B cell (primary cell): ENCODE measurements around the gene CERS1. TPM values are rescaled to one million over a fixed set of nuclear protein-coding genes. Genes with fewer than 3 reads are reported as not detected.

Experiments used
- ATAC-seq: fragments of 200-7000 bp; cut with Tn5 transposase; one replicate; pipeline ENCODE4 v1.10.0; 2021; ENCODE audit warnings: low read depth, mild to moderate bottlenecking, moderate number of reproducible peaks, moderate library complexity
- CTCF ChIA-PET: fragments of 350-600 bp; sonication (Branson Sonifier 250); formaldehyde crosslinking; loops from one replicate; lab custom pipeline; 2021; ENCODE audit warnings: antibody characterized with exemption, inconsistent platforms; lab: Charles Lee
- POLR2A ChIA-PET: fragments of 350-600 bp; sonication (Branson Sonifier 250); formaldehyde crosslinking; loops from one replicate; lab custom pipeline; 2021; ENCODE audit warnings: antibody characterized with exemption; lab: Charles Lee
- DNase-seq: peaks from one replicate; pipeline ENCODE4 v3.0.0; 2013
- H2AFZ ChIP-seq: 2 replicates; pipeline ENCODE4 v1.6.1; 2012; ENCODE audit warnings: mild to moderate bottlenecking, low read depth, low read length; ENCODE audit not compliant: insufficient read depth, poor library complexity, severe bottlenecking
- H3K27ac ChIP-seq, 2 donors: 1 replicate in 1 of 2; 2 replicates in 1 of 2; pipeline ENCODE4 v1.5.1; 2012 to 2013; ENCODE audit warnings: low read length in 2 of 2, mild to moderate bottlenecking in 2 of 2, moderate library complexity in 1 of 2
- H3K27me3 ChIP-seq, 4 experiments: fragments of 200-600 bp in 1 of 4; sonication (generic) in 1 of 4; replicated peaks in 1 of 4; 1 replicate in 2 of 4; 2 replicates in 2 of 4; pipeline versions ENCODE4 v1.6.1 to v1.7.0; 2013 to 2016; ENCODE audit warnings: low read length in 3 of 4, mild to moderate bottlenecking in 2 of 4, mixed read lengths in 1 of 4, moderate library complexity in 1 of 4; ENCODE audit not compliant: insufficient read depth in 4 of 4, control insufficient read depth in 3 of 4; ENCODE audit errors: control extremely low read depth in 1 of 4
- H3K36me3 ChIP-seq, 2 experiments: replicated peaks in 1 of 2; 1 replicate in 1 of 2; 2 replicates in 1 of 2; pipeline versions ENCODE4 v1.6.1 to v1.7.1; 2013; ENCODE audit warnings: low read length in 1 of 2; ENCODE audit not compliant: insufficient read depth in 2 of 2, control insufficient read depth in 1 of 2; ENCODE audit errors: control extremely low read depth in 1 of 2, extremely low read depth in 1 of 2
- H3K4me1 ChIP-seq, 2 donors: fragments of 200-600 bp in 1 of 2; sonication (generic) in 1 of 2; 1 replicate in 1 of 2; 2 replicates in 1 of 2; pipeline versions ENCODE4 v1.5.1 to v1.6.1; 2013 to 2017; ENCODE audit warnings: low read length in 2 of 2; ENCODE audit not compliant: control insufficient read depth in 2 of 2, insufficient read depth in 2 of 2
- H3K4me2 ChIP-seq: replicated peaks from 2 replicates; pipeline ENCODE3; 2012; ENCODE audit warnings: mild to moderate bottlenecking, low read depth, low read length; ENCODE audit not compliant: poor library complexity, severe bottlenecking
- H3K4me3 ChIP-seq, 5 experiments: fragments of 200-600 bp in 1 of 5; sonication (generic) in 1 of 5; 1 replicate in 3 of 5; 2 replicates in 2 of 5; pipeline versions ENCODE4 v1.5.1 to v1.7.0; 2011 to 2016; ENCODE audit warnings: low read length in 4 of 5, mild to moderate bottlenecking in 4 of 5, low read depth in 2 of 5, control low read depth in 1 of 5, moderate library complexity in 1 of 5; ENCODE audit not compliant: insufficient read depth in 1 of 5; ENCODE audit errors: control extremely low read depth in 1 of 5, extremely low read depth in 1 of 5
- H3K79me2 ChIP-seq: fragments of 200-600 bp; sonication (generic); one replicate; pipeline ENCODE4 v1.6.0; 2016; ENCODE audit warnings: low read length; ENCODE audit not compliant: control insufficient read depth, insufficient read depth
- H3K9ac ChIP-seq: fragments of 200-600 bp; sonication (generic); 2 replicates; pipeline ENCODE4 v1.6.1; 2017; ENCODE audit warnings: mild to moderate bottlenecking, low read length, moderate library complexity
- H3K9me3 ChIP-seq, 3 donors: one replicate each; pipeline versions ENCODE4 v1.6.1 to v1.7.1; 2013; ENCODE audit warnings: low read length in 2 of 3; ENCODE audit not compliant: control insufficient read depth in 2 of 3, insufficient read depth in 1 of 3; ENCODE audit errors: control extremely low read depth in 1 of 3
- H4K20me1 ChIP-seq: 2 replicates; pipeline ENCODE4 v1.6.0; 2012; ENCODE audit warnings: mild to moderate bottlenecking, low read length; ENCODE audit not compliant: insufficient read depth, control insufficient read depth, poor library complexity, severe bottlenecking
- H3K27ac Mint-ChIP-seq: one replicate; pipeline ENCODE4 v1.8.0; 2021; ENCODE audit warnings: mixed read lengths
- H3K27me3 Mint-ChIP-seq: one replicate; pipeline ENCODE4 v1.8.0; 2021; ENCODE audit warnings: mixed read lengths
- H3K4me1 Mint-ChIP-seq: one replicate; pipeline ENCODE4 v1.8.0; 2021; ENCODE audit warnings: mixed read lengths
- H3K4me3 Mint-ChIP-seq: one replicate; pipeline ENCODE4 v1.8.0; 2021; ENCODE audit warnings: mixed read lengths
- H3K9me3 Mint-ChIP-seq: one replicate; pipeline ENCODE4 v1.8.0; 2022; ENCODE audit warnings: mixed read lengths; ENCODE audit not compliant: insufficient read depth
- EZH2 ChIP-seq: IDR thresholded peaks from 2 replicates; pipeline ENCODE4 v1.6.1; 2012; ENCODE audit warnings: borderline replicate concordance, low read depth, mild to moderate bottlenecking, moderate library complexity, low read length; ENCODE audit not compliant: insufficient read depth, poor library complexity, severe bottlenecking
- WGBS: methylation state at CpG from one replicate; pipeline ENCODE4 v1.1.5; 2013; ENCODE audit warnings: missing lambda C conversion rate; ENCODE audit not compliant: insufficient coverage; 5-methylcytosine and 5-hydroxymethylcytosine counted together
- intact Hi-C: fragments of 100-400 bp; cut with micrococcal nuclease; formaldehyde crosslinking; loops from one replicate; pipeline ENCODE4 v1.10.0; 2022
- polyA plus RNA-seq: library from polyadenylated mRNA; depleted of rRNA; stranded (reverse); fragments of >200 nt; gene quantifications from 2 replicates; pipeline ENCODE4 v1.2.3, GENCODE V29; 2012
- total RNA-seq, 2 donors: library from RNA; stranded (reverse); fragments of 120-200 nt in 1 of 2; gene quantifications; 1 replicate in 1 of 2; 2 replicates in 1 of 2; pipeline versions ENCODE4 v1.2.3 to v1.2.4, GENCODE V29; 2013 to 2022
- TF ChIP-seq, protein P1 (sequence below): fragments of 200-600 bp; IDR thresholded peaks from one replicate; pipeline ENCODE4 v1.8.0; 2022; ENCODE audit warnings: antibody characterized with exemption, mild to moderate bottlenecking

Gene CERS1
- total and polyA plus RNA-seq, 2 donors (not counting 1 experiment from before 2014, with no cell fraction given) = not detected

DNA sequence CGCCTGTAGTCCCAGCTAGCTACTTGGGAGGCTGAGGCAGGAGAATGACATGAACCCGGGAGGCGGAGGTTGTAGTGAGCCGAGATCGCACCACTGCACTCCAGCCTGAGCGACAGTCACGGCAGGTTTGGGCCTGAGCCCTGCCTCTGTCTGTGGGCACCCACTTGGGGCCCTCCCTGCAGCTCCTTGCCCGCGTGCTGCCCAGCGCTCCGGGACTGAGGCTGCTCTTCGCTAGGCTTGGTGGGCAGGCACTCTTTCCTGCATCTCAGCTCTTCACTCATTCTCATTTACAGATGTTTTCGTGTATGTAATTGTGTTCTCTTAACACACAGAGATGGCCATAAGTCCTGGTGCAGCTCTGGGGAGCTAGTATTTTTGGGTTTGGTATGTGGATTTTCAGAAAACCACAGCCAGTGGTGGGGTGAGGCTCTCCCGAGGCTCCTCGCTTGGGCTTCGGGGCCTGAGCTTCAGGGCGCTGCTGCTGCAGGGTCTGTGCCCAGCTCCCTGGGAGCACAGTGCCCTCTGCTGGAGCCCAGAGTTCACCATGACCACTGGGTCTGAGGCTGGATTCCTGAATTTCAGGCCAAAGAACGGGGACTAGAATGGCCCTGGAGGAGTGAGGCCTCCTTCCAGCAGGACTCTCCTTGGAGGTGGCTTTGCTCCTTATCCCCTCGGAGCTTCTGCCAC is 49.0 kb downstream of the CERS1 start:
- peaks cover 69% of the 10 kb centered on the region for H3K4me1 Mint-ChIP-seq
- CTCF ChIA-PET = interaction anchor here (0.6 to 6.3 kb wide), 33 partner anchors 9 to 579 kb away, joined by 3 to 47 read pairs (median 5); partner anchors contain the start of genes COMP, COPE, DDX49 and ELL
- DNase-seq = peak; percentile 78
- POLR2A ChIA-PET = interaction anchor here (0.6 to 1.1 kb wide), 3 partner anchors 9 to 328 kb away, joined by 3 to 6 read pairs (median 3); no protein-coding TSS in a partner anchor
- Histone ChIP-seq H2AFZ (no peak overlapping the region), H3K27me3 (no peaks in the 10 kb centered on the region), H3K36me3 (peaks cover 0 to 46% of the 10 kb centered on the region in 2 experiments), H3K9me3 (no peaks in the 10 kb centered on the region), H3K9ac (no peak overlapping the region), H3K4me2 (peak overlapping the region; percentile 22), H3K27ac (no peak overlapping the region), H4K20me1 (peaks cover 100% of the 10 kb centered on the region), H3K4me3 (no peak overlapping the region), H3K4me1 (peaks cover 32 to 52% of the 10 kb centered on the region in 2 donors), H3K79me2 (peaks cover 94% of the 10 kb centered on the region)
- H3K27ac Mint-ChIP-seq = peak overlapping the region; percentile 64
- H3K9me3 Mint-ChIP-seq = no peaks in the 10 kb centered on the region
- intact Hi-C loops = loop anchor here (1.0 to 5.0 kb wide), 5 partner anchors 13 to 396 kb away; partner anchors contain the start of gene ELL
- H3K4me3 Mint-ChIP-seq = peak overlapping the region; percentile 21
- TF ChIP-seq, protein P1, sequence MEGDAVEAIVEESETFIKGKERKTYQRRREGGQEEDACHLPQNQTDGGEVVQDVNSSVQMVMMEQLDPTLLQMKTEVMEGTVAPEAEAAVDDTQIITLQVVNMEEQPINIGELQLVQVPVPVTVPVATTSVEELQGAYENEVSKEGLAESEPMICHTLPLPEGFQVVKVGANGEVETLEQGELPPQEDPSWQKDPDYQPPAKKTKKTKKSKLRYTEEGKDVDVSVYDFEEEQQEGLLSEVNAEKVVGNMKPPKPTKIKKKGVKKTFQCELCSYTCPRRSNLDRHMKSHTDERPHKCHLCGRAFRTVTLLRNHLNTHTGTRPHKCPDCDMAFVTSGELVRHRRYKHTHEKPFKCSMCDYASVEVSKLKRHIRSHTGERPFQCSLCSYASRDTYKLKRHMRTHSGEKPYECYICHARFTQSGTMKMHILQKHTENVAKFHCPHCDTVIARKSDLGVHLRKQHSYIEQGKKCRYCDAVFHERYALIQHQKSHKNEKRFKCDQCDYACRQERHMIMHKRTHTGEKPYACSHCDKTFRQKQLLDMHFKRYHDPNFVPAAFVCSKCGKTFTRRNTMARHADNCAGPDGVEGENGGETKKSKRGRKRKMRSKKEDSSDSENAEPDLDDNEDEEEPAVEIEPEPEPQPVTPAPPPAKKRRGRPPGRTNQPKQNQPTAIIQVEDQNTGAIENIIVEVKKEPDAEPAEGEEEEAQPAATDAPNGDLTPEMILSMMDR = peak; percentile 84
- no peak for TF ChIP-seq EZH2
- 71% methylated on average over 14 of the region's 19 CpGs for WGBS
- peak; percentile 76 for ATAC-seq
- no peaks in the 10 kb centered on the region for H3K27me3 Mint-ChIP-seq

DNA sequence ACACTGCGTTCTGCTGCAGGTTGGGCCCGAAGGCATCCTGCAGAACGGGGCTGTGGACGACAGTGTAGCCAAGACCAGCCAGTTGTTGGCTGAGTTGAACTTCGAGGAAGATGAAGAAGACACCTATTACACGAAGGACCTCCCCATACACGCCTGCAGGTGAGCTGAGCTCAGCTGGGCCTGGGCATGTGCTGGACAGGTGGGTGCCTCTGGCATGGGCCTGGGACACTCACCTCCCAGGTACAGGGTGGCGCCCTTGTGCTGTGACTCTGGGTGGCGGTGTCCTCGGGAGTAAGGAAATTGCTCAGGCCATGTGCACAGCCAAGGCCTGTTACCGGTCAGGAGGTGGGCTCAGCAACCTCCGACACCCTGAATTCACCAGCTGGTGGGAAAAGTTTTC is 50.0 kb downstream of the CERS1 start:
- ATAC-seq (no peak), DNase-seq (no peak)
- Histone ChIP-seq H3K9me3 (no peaks in the 10 kb centered on the region), H3K4me1 (peaks cover 32 to 59% of the 10 kb centered on the region in 2 donors), H4K20me1 (peaks cover 100% of the 10 kb centered on the region), H3K9ac (no peak overlapping the region), H2AFZ (no peak overlapping the region), H3K27ac (no peak overlapping the region), H3K79me2 (peaks cover 98% of the 10 kb centered on the region), H3K36me3 (peaks cover 0 to 38% of the 10 kb centered on the region in 2 experiments), H3K4me2 (no peak overlapping the region), H3K4me3 (no peak overlapping the region), H3K27me3 (no peaks in the 10 kb centered on the region)
- intact Hi-C loops = loop anchor here (5.0 kb wide), 1 partner anchor 324 kb away; the partner anchor contains the start of gene ELL
- CTCF ChIA-PET = interaction anchor here (2.8 to 6.3 kb wide), 4 partner anchors 12 to 395 kb away, joined by 27 to 47 read pairs (median 44); partner anchors contain the start of genes ELL and UPF1
- H3K27ac Mint-ChIP-seq = no peak overlapping the region
- WGBS = 93% methylated on average over 12 of the region's 12 CpGs
- no peaks in the 10 kb centered on the region for H3K27me3 Mint-ChIP-seq
- peaks cover 78% of the 10 kb centered on the region for H3K4me1 Mint-ChIP-seq
- TF ChIP-seq, protein P1 = no peak
- no peak for TF ChIP-seq EZH2
- H3K4me3 Mint-ChIP-seq = no peak overlapping the region
- POLR2A ChIA-PET = interaction anchor here (0.5 kb wide), 1 partner anchor 256 kb away, joined by 4 read pairs; no protein-coding TSS in a partner anchor
- no peaks in the 10 kb centered on the region for H3K9me3 Mint-ChIP-seq
